Muscle of leg (tissue), 11 donors: Measurements from ENCODE around the gene HDAC7. TPM values are rescaled to one million over a fixed set of nuclear protein-coding genes. Genes with fewer than 3 reads are reported as not detected.
A peak's percentile ranks its signal among the peaks of the same experiment; 100 is the strongest.

ENCODE experiments used
- DNase-seq: peaks from one replicate; pipeline ENCODE4 v3.0.0; 2013
- H3K27ac ChIP-seq: one replicate; pipeline ENCODE4 v1.5.1; 2013; ENCODE audit warnings: mild to moderate bottlenecking, low read length, control low read depth
- H3K27me3 ChIP-seq: one replicate; pipeline ENCODE4 v1.6.1; 2013; ENCODE audit warnings: low read length; ENCODE audit not compliant: control insufficient read depth, insufficient read depth
- H3K36me3 ChIP-seq: one replicate; pipeline ENCODE4 v1.6.1; 2013; ENCODE audit warnings: low read length; ENCODE audit not compliant: control insufficient read depth, insufficient read depth
- H3K4me1 ChIP-seq: one replicate; pipeline ENCODE4 v1.6.1; 2013; ENCODE audit warnings: low read length; ENCODE audit not compliant: control insufficient read depth, insufficient read depth
- H3K4me3 ChIP-seq: one replicate; pipeline ENCODE4 v1.5.1; 2013; ENCODE audit warnings: low read length, control low read depth
- H3K9me3 ChIP-seq: replicated peaks from 2 replicates; pipeline ENCODE4 v1.6.1; 2013; ENCODE audit warnings: low read depth, low read length; ENCODE audit not compliant: control insufficient read depth
- WGBS: methylation state at CpG from one replicate; pipeline ENCODE4 v1.1.5; 2013; ENCODE audit warnings: missing lambda C conversion rate; ENCODE audit not compliant: insufficient coverage; 5-methylcytosine and 5-hydroxymethylcytosine counted together
- polyA plus RNA-seq, 8 donors: library from polyadenylated mRNA; unstranded; fragments of 120-200 nt; gene quantifications; one replicate each; pipeline versions ENCODE4 v1.2.1 to v1.2.3, GENCODE V29; 2013; ENCODE audit warnings: inconsistent platforms in 1 of 8, low replicate concordance in 1 of 8; ENCODE audit not compliant: insufficient read length in 8 of 8, insufficient read depth in 1 of 8
- total RNA-seq: library from RNA; stranded (reverse); fragments of 120-200 nt; gene quantifications from one replicate; pipeline ENCODE4 v1.2.4, GENCODE V29; 2013

Gene HDAC7
- total and polyA plus RNA-seq, 9 donors, result 27.4 to 72.8 (median 59.5) TPM

- Histone ChIP-seq H3K9me3 (no peaks in the 10 kb centered on the region), H3K27ac (no peak overlapping the region), H3K4me1 (peaks cover 88% of the 10 kb centered on the region), H3K4me3 (no peak overlapping the region), H3K36me3 (peaks cover 47% of the 10 kb centered on the region), H3K27me3 (no peaks in the 10 kb centered on the region)
- 20% methylated on average over 5 of the region's 8 CpGs for WGBS
- peak; percentile 63 for DNase-seq
These were observed 15.5 kb downstream of the HDAC7 start for GRCh38 chr12:47804171-47804570.

GRCh38 chr12:47803191-47803875, 16.4 kb downstream of the HDAC7 start:
- Histone ChIP-seq H3K9me3 (no peaks in the 10 kb centered on the region), H3K36me3 (peaks cover 52% of the 10 kb centered on the region), H3K27me3 (no peaks in the 10 kb centered on the region), H3K27ac (peak overlapping the region; percentile 0), H3K4me1 (peaks cover 81% of the 10 kb centered on the region), H3K4me3 (no peak overlapping the region)
- 53% methylated on average over 9 of the region's 12 CpGs for WGBS
- no peak for DNase-seq

GRCh38 chr12:47802312-47802711, 17.4 kb downstream of the HDAC7 start:
- WGBS, result 23% methylated on average over 4 of the region's 5 CpGs
- Histone ChIP-seq H3K9me3 (no peaks in the 10 kb centered on the region), H3K4me3 (no peak overlapping the region), H3K36me3 (peaks cover 62% of the 10 kb centered on the region), H3K4me1 (peaks cover 71% of the 10 kb centered on the region), H3K27me3 (no peaks in the 10 kb centered on the region), H3K27ac (no peak overlapping the region)
- no peak for DNase-seq

- Histone ChIP-seq H3K36me3 (peaks cover 65% of the 10 kb centered on the region), H3K4me3 (no peak overlapping the region), H3K27me3 (no peaks in the 10 kb centered on the region), H3K9me3 (no peaks in the 10 kb centered on the region), H3K4me1 (peaks cover 70% of the 10 kb centered on the region), H3K27ac (peak overlapping the region; percentile 0)
- WGBS, result 64% methylated on average over 7 of the region's 9 CpGs
- no peak for DNase-seq
These were observed 17.8 kb downstream of the HDAC7 start for GRCh38 chr12:47801904-47802246.

- Histone ChIP-seq H3K9me3 (no peaks in the 10 kb centered on the region), H3K36me3 (peaks cover 69% of the 10 kb centered on the region), H3K4me3 (no peak overlapping the region), H3K27me3 (no peaks in the 10 kb centered on the region), H3K4me1 (peaks cover 70% of the 10 kb centered on the region), H3K27ac (peak overlapping the region; percentile 0)
- WGBS, result 48% methylated on average over 3 of the region's 7 CpGs
- no peak for DNase-seq
These were observed 18.4 kb downstream of the HDAC7 start for GRCh38 chr12:47801170-47801903.

- no peak overlapping the region for H3K27ac ChIP-seq
- no peaks in the 10 kb centered on the region for H3K9me3 ChIP-seq
- no peaks in the 10 kb centered on the region for H3K27me3 ChIP-seq
- WGBS, result 78% methylated on average over 7 of the region's 7 CpGs
- peaks cover 64% of the 10 kb centered on the region for H3K4me1 ChIP-seq
- H3K36me3 ChIP-seq, result peaks cover 71% of the 10 kb centered on the region
- H3K4me3 ChIP-seq, result no peak overlapping the region
- no peak for DNase-seq
These were observed 19.1 kb downstream of the HDAC7 start for GRCh38 chr12:47800582-47800981.

- no peaks in the 10 kb centered on the region for H3K9me3 ChIP-seq
- WGBS, result 87% methylated on average over 4 of the region's 7 CpGs
- H3K4me1 ChIP-seq, result peaks cover 53% of the 10 kb centered on the region
- H3K36me3 ChIP-seq, result peaks cover 72% of the 10 kb centered on the region
- H3K27me3 ChIP-seq, result no peaks in the 10 kb centered on the region
- H3K27ac ChIP-seq, result peak overlapping the region; percentile 20
- H3K4me3 ChIP-seq, result no peak overlapping the region
- DNase-seq, result no peak
These were observed 20.2 kb downstream of the HDAC7 start for GRCh38 chr12:47799357-47799955.

- peaks cover 45% of the 10 kb centered on the region for H3K4me1 ChIP-seq
- no peak overlapping the region for H3K4me3 ChIP-seq
- no peaks in the 10 kb centered on the region for H3K9me3 ChIP-seq
- no peak for DNase-seq
- H3K27ac ChIP-seq, result no peak overlapping the region
- H3K36me3 ChIP-seq, result peaks cover 76% of the 10 kb centered on the region
- 91% methylated on average over 14 of the region's 17 CpGs for WGBS
- no peaks in the 10 kb centered on the region for H3K27me3 ChIP-seq
These were observed 21.2 kb downstream of the HDAC7 start for GRCh38 chr12:47798382-47798948.

GRCh38 chr12:47797441-47797840, 22.3 kb downstream of the HDAC7 start:
- peaks cover 36% of the 10 kb centered on the region for H3K4me1 ChIP-seq
- WGBS, result 89% methylated on average over 9 of the region's 10 CpGs
- no peak overlapping the region for H3K4me3 ChIP-seq
- H3K9me3 ChIP-seq, result no peaks in the 10 kb centered on the region
- peaks cover 72% of the 10 kb centered on the region for H3K36me3 ChIP-seq
- no peak for DNase-seq
- no peak overlapping the region for H3K27ac ChIP-seq
- H3K27me3 ChIP-seq, result no peaks in the 10 kb centered on the region

- no peaks in the 10 kb centered on the region for H3K9me3 ChIP-seq
- no peak overlapping the region for H3K27ac ChIP-seq
- H3K36me3 ChIP-seq, result peaks cover 82% of the 10 kb centered on the region
These were observed 23.8 kb downstream of the HDAC7 start for GRCh38 chr12:47795814-47796411.

More at GRCh38 chr12:47795814-47796411, 23.8 kb downstream of the HDAC7 start:
- Histone ChIP-seq H3K27me3 (no peaks in the 10 kb centered on the region), H3K4me3 (no peak overlapping the region), H3K4me1 (peaks cover 22% of the 10 kb centered on the region)
- 88% methylated on average over 19 of the region's 22 CpGs for WGBS
- DNase-seq, result no peak
